IPS-15b (cell line): ENCODE data around the gene AKAP12.
"Not testable (repeated sequence)": the region's sequence is repeated elsewhere in the genome, so short reads cannot be mapped to it uniquely, and the experiment has no call there.

Experiments used
- H3K27me3 ChIP-seq: one replicate; pipeline ENCODE4 v1.6.1; 2013; ENCODE audit warnings: low read length; ENCODE audit not compliant: control insufficient read depth, insufficient read depth
- H3K36me3 ChIP-seq: one replicate; pipeline ENCODE4 v1.6.1; 2013; ENCODE audit warnings: low read length; ENCODE audit not compliant: control insufficient read depth, insufficient read depth
- H3K4me1 ChIP-seq: one replicate; pipeline ENCODE4 v1.6.1; 2013; ENCODE audit warnings: mild to moderate bottlenecking, low read length; ENCODE audit not compliant: control insufficient read depth, insufficient read depth
- H3K4me3 ChIP-seq: one replicate; pipeline ENCODE4 v1.5.1; 2013; ENCODE audit warnings: low read depth, low read length
- H3K9ac ChIP-seq: one replicate; pipeline ENCODE4 v1.6.1; 2013; ENCODE audit warnings: low read depth, mild to moderate bottlenecking, low read length
- H3K9me3 ChIP-seq: one replicate; pipeline ENCODE4 v1.6.1; 2013; ENCODE audit warnings: mild to moderate bottlenecking, low read length; ENCODE audit not compliant: control insufficient read depth, insufficient read depth

Gene AKAP12

GRCh38 chr6:151341476-151342195 is 101.9 kb downstream of the AKAP12 start:
- no peaks in the 10 kb centered on the region for H3K9me3 ChIP-seq
- no peak overlapping the region for H3K4me3 ChIP-seq
- no peak overlapping the region for H3K9ac ChIP-seq
- H3K4me1 ChIP-seq, result no peaks in the 10 kb centered on the region
- no peaks in the 10 kb centered on the region for H3K27me3 ChIP-seq
- H3K36me3 ChIP-seq, result no peaks in the 10 kb centered on the region

- H3K27me3 ChIP-seq, H3K4me1 ChIP-seq, H3K36me3 ChIP-seq, H3K4me3 ChIP-seq, H3K9me3 ChIP-seq, H3K9ac ChIP-seq: not testable (repeated sequence)
Observed at GRCh38 chr6:151342750-151343149, 103.0 kb downstream of the AKAP12 start.

- Histone ChIP-seq H3K4me1 (no peaks in the 10 kb centered on the region), H3K27me3 (no peaks in the 10 kb centered on the region), H3K36me3 (peaks cover 4% of the 10 kb centered on the region), H3K9me3 (no peaks in the 10 kb centered on the region), H3K9ac (no peak overlapping the region), H3K4me3 (no peak overlapping the region)
Observed at GRCh38 chr6:151349651-151350270, 110.0 kb downstream of the AKAP12 start.

- H3K27me3 ChIP-seq, result no peaks in the 10 kb centered on the region
- no peak overlapping the region for H3K9ac ChIP-seq
- H3K4me3 ChIP-seq, result no peak overlapping the region
- H3K9me3 ChIP-seq, result no peaks in the 10 kb centered on the region
- H3K36me3 ChIP-seq, result peaks cover 4% of the 10 kb centered on the region
- H3K4me1 ChIP-seq, result no peaks in the 10 kb centered on the region
Observed at GRCh38 chr6:151350442-151351145, 110.8 kb downstream of the AKAP12 start.

GRCh38 chr6:151351146-151351700 is 111.5 kb downstream of the AKAP12 start:
- Histone ChIP-seq H3K27me3 (no peaks in the 10 kb centered on the region), H3K9me3 (no peaks in the 10 kb centered on the region), H3K9ac (no peak overlapping the region), H3K4me3 (no peak overlapping the region), H3K36me3 (peaks cover 4% of the 10 kb centered on the region), H3K4me1 (no peaks in the 10 kb centered on the region)

- Histone ChIP-seq H3K36me3 (peaks cover 4% of the 10 kb centered on the region), H3K27me3 (no peaks in the 10 kb centered on the region), H3K4me3 (no peak overlapping the region), H3K9me3 (no peaks in the 10 kb centered on the region), H3K4me1 (no peaks in the 10 kb centered on the region), H3K9ac (no peak overlapping the region)
Observed at GRCh38 chr6:151351731-151352130, 112.0 kb downstream of the AKAP12 start.

GRCh38 chr6:151352410-151353396 is 112.9 kb downstream of the AKAP12 start:
- no peaks in the 10 kb centered on the region for H3K9me3 ChIP-seq
- no peak overlapping the region for H3K4me3 ChIP-seq
- H3K9ac ChIP-seq, result no peak overlapping the region
- peaks cover 4% of the 10 kb centered on the region for H3K36me3 ChIP-seq
- no peaks in the 10 kb centered on the region for H3K4me1 ChIP-seq
- no peaks in the 10 kb centered on the region for H3K27me3 ChIP-seq

- Histone ChIP-seq H3K4me1 (no peaks in the 10 kb centered on the region), H3K36me3 (peaks cover 3% of the 10 kb centered on the region), H3K9me3 (no peaks in the 10 kb centered on the region), H3K9ac (no peak overlapping the region), H3K4me3 (no peak overlapping the region), H3K27me3 (no peaks in the 10 kb centered on the region)
Observed at GRCh38 chr6:151353795-151354194, 114.0 kb downstream of the AKAP12 start.

GRCh38 chr6:151356983-151357382 is 117.2 kb downstream of the AKAP12 start:
- not testable (repeated sequence) for H3K36me3 ChIP-seq, H3K27me3 ChIP-seq, H3K9me3 ChIP-seq, H3K4me3 ChIP-seq, H3K4me1 ChIP-seq, H3K9ac ChIP-seq

- H3K36me3 ChIP-seq, result no peaks in the 10 kb centered on the region
- H3K9ac ChIP-seq, result no peak overlapping the region
- H3K9me3 ChIP-seq, result no peaks in the 10 kb centered on the region
- no peaks in the 10 kb centered on the region for H3K27me3 ChIP-seq
- no peaks in the 10 kb centered on the region for H3K4me1 ChIP-seq
- no peak overlapping the region for H3K4me3 ChIP-seq
Observed at GRCh38 chr6:151357758-151358436, 118.1 kb downstream of the AKAP12 start.

- no peaks in the 10 kb centered on the region for H3K4me1 ChIP-seq
- H3K4me3 ChIP-seq, result no peak overlapping the region
- H3K27me3 ChIP-seq, result no peaks in the 10 kb centered on the region
- no peaks in the 10 kb centered on the region for H3K36me3 ChIP-seq
- H3K9me3 ChIP-seq, result no peaks in the 10 kb centered on the region
- no peak overlapping the region for H3K9ac ChIP-seq
Observed at GRCh38 chr6:151358475-151358874, 118.7 kb downstream of the AKAP12 start.
